Dedifferentiated amniotic fluid mesenchymal stem cell (primary cell): ENCODE data around the gene ACKR3.

Experiments
- DNase-seq: peaks from one replicate; pipeline ENCODE4 v3.0.0-alpha.2; 2016; ENCODE audit errors: extremely low spot score

The ACKR3 gene

GRCh38 chr2:236549165-236549564 lies 20.5 kb upstream of the ACKR3 start:
- DNase-seq: no peak

DNA sequence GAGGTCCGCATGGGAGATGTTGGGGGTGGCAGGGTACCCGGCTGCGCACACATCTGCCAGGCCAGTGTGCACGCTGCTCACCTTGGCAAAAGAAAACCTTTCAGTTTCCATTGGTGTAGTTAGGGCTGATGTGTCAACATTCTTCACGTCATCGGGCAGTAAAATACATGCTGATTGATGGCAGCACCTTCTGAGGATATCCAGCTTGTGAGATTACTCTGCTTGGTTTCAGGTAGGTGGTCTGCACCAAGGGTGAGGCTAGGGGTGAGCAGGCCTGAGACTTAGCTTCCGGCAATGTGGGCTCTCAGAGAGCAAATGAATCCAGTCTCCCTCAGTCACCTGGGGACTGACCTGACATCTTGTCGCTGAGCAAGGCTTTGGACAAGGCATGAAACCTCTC lies 19.3 kb upstream of the ACKR3 start:
- no peak for DNase-seq

GRCh38 chr2:236550701-236551465 lies 18.7 kb upstream of the ACKR3 start:
- no peak for DNase-seq

- no peak for DNase-seq
Observed at GRCh38 chr2:236551471-236552211, 18.0 kb upstream of the ACKR3 start.

DNA sequence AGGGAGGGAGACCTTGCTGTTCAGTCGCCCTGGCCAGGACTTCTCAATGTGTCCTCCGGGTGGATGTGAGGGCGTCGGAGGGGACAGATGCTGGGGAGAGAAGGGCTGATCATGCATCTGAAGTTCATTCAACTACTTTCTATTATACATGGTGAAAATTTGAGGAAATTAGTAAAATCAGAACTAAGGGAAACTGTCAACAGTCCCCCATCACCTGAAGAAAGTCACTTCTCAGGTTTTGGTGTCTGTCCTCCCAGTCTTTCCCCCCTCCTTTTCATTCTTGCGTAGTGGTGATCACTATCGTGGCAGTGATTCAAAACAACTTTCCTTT lies 17.4 kb upstream of the ACKR3 start:
- DNase-seq: no peak

- no peak for DNase-seq
Observed at GRCh38 chr2:236552581-236553363, 16.9 kb upstream of the ACKR3 start.

- no peak for DNase-seq
Observed at GRCh38 chr2:236553522-236553921, 16.1 kb upstream of the ACKR3 start.

GRCh38 chr2:236554629-236555282 lies 14.9 kb upstream of the ACKR3 start:
- no peak for DNase-seq

GRCh38 chr2:236555481-236555880 lies 14.1 kb upstream of the ACKR3 start:
- no peak for DNase-seq

GRCh38 chr2:236557306-236558030 lies 12.2 kb upstream of the ACKR3 start:
- no peak for DNase-seq

DNA sequence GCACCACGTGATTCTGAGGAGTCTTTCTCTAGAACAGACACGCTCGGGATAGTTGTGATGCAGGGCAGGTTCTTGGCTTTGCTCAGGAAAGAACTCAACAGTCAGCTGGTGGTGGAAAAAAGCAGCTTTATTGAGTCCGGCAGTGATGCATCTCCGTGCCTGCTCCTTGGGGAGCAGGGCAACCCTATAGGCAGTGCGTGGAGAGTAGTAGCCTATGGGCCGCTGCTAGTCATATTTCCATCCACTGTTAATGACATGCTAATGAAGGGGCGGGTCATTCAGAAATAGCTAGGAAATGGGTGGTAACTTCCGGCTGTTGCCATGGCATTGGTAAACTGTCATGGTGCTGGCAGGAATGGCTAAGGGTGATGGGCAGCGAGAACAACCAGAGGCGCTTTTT lies 11.6 kb upstream of the ACKR3 start:
- DNase-seq: no peak

DNA sequence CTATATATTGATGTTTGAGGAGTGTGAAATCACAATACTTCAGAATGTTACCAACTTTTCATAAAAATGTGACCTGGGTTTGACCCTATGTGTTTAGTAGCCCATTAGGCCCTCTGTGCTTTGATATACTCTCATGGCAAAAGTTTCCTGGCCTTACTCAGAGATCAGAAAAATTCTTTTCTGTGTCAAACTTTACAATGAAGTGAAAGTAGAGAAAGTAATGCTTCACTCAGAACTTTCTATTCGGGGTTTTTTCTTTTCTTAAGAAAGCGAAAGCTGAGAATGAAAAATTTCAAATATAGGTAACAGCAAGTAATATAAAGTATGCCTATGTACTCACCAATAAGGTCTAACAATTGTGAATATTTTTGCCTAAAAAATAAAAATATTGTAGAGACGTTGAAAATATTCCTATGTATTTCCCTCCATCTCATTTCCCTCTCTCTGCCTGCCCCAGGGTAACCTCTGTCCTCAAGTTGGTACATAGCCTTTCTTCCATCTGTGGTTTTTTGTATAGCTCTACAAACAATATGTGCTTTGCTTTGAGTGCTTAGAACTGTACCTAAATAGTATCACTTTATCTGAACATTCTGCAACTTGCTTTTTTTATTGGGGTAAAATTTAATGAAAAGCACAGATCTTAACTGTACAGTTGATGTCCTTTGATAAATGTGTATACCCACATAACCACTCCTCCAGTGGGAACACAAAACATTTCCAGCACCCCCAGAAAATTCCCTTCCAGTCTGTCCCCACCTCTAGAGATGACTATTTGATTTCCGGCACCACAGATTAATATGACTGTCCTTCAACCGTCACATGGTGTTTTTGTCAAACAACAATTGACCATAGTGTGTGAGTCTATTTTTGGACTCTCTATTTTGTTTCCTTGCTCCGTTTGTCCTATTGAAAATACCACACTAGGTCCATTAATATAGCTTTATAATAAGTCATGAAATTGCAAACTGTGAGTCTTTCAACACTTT lies 10.3 kb upstream of the ACKR3 start:
- DNase-seq: no peak

GRCh38 chr2:236561874-236562273 lies 7.8 kb upstream of the ACKR3 start:
- no peak for DNase-seq

DNA sequence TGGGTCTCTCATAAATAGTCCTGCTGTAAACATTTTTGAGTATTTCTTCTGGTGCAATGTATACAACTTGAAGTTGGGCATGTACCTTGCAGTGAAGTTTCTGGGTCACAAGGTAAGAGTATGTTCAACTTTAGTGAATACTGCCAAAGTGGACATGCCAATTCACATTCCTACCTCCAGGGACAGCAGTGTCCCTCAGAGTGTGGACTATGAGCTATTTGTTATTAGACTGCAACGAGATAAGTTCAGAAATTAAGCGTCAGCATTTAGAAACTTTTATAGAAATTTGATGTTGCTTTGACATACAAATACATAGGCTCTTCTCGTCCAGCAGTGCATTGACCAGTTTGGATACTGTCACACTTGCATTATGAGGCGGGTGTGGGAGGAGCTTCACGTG lies 7.2 kb upstream of the ACKR3 start:
- DNase-seq: no peak

GRCh38 chr2:236563953-236564352 lies 5.7 kb upstream of the ACKR3 start:
- DNase-seq: no peak

DNA sequence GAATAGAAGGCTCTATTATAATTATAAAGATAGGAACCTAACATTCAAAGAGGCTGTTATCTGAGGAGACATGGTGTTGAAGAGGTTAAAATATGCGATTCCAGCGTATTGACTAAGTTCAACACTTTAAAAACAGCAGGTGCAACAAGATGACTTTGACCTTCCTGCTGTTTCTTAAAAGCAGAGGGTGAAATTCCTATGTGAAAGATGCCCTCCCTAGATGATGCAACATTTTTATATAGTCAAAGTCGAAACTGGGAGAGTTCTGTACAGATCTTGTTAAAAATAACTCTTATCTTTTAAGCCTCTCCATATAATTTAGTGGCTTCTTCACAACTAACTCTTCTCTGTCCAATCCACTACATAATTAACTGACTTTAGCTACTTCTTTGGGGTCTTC lies 4.4 kb upstream of the ACKR3 start:
- no peak for DNase-seq

DNA sequence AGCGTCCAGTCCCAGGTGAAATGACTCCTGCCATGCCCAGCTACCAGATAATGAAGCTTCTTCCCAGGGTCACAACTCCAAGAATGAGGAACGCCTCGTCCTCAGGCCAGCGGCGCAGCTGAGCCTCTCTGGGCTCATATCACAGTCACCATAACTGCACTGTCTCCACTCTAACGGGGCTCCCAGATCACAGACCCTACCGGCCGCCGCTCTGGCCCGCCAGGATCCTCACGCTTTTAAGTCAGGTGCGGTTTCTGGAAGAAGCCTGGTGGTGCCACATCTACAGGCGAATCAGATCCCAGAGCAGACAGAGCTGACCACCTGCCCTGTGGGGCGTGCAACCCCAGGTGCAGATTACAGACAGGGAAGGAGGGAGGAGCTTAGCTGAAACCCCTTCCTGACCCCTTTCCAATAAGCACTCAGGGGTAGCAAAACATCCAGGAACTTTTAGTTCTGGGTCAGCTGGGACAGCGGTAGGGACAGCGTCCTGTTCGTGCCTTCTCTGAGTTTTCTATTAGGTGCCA lies 3.7 kb upstream of the ACKR3 start:
- DNase-seq: no peak

GRCh38 chr2:236566596-236566995 lies 3.0 kb upstream of the ACKR3 start:
- DNase-seq: no peak

GRCh38 chr2:236568068-236568921 lies 1.3 kb upstream of the ACKR3 start:
- no peak for DNase-seq
